Kidney (tissue), 14 donors: ENCODE results near the gene CDH13. TPM values are rescaled to one million over a fixed set of nuclear protein-coding genes. Genes with fewer than 3 reads are reported as not detected.

Experiments
- DNase-seq, 5 donors: peaks; one replicate each; pipeline ENCODE4 v3.0.0-alpha.2; 2013 to 2020
- FAIRE-seq: peaks from 2 replicates; lab custom pipeline; 2012; peaks lifted over from hg19 to GRCh38; lab: Jason Lieb, UNC
- H3K27ac ChIP-seq, 2 donors: one replicate each; pipeline ENCODE4 v1.7.0; 2013; ENCODE audit warnings: low read depth in 2 of 2, low read length in 2 of 2, inconsistent platforms in 1 of 2
- H3K27me3 ChIP-seq: one replicate; pipeline ENCODE4 v1.7.1; 2013; ENCODE audit warnings: low read length, inconsistent platforms; ENCODE audit not compliant: control insufficient read depth, insufficient read depth
- H3K36me3 ChIP-seq, 3 donors: one replicate each; pipeline versions ENCODE4 v1.7.0 to v1.7.1; 2013; ENCODE audit warnings: low read length in 3 of 3, control low read depth in 1 of 3, inconsistent platforms in 1 of 3; ENCODE audit not compliant: insufficient read depth in 3 of 3, control insufficient read depth in 2 of 3
- H3K4me1 ChIP-seq, 3 donors: one replicate each; pipeline versions ENCODE4 v1.7.0 to v1.7.1; 2013; ENCODE audit warnings: low read length in 3 of 3, inconsistent platforms in 1 of 3, low read depth in 1 of 3; ENCODE audit not compliant: control insufficient read depth in 2 of 3, insufficient read depth in 2 of 3
- H3K4me3 ChIP-seq, 3 donors: one replicate each; pipeline versions ENCODE4 v1.7.0 to v1.8.1; 2013; ENCODE audit warnings: low read length in 3 of 3, control low read depth in 1 of 3, inconsistent platforms in 1 of 3
- H3K9ac ChIP-seq, 3 donors: one replicate each; pipeline versions ENCODE4 v1.7.0 to v1.7.1; 2013; ENCODE audit warnings: low read length in 3 of 3, control low read depth in 1 of 3, inconsistent platforms in 1 of 3
- H3K9me3 ChIP-seq, 3 donors: one replicate each; pipeline versions ENCODE4 v1.7.0 to v1.7.1; 2013; ENCODE audit warnings: low read length in 3 of 3, control low read depth in 1 of 3, inconsistent platforms in 1 of 3; ENCODE audit not compliant: control insufficient read depth in 2 of 3, insufficient read depth in 1 of 3
- intact Hi-C: fragments of 100-400 bp; cut with DNase I; formaldehyde crosslinking; loops from one replicate; pipeline ENCODE4 v1.11.1; 2022
- polyA plus RNA-seq: library from polyadenylated mRNA; stranded (reverse); fragments of 350-450 nt; fragmentation: Illumina TruSeq; extraction: RNeasy Lipid Tissue Mini Kit (QIAGEN cat#74804); gene quantifications from one replicate; pipeline ENCODE4 v1.2.3, GENCODE V29; 2014; ENCODE audit warnings: low read depth, low replicate concordance; ENCODE audit not compliant: insufficient read depth
- total RNA-seq: library from RNA; stranded (reverse); fragmentation: NEBNext Ultra II Directional; extraction: Animal tissue kit (Norgen Biotek cat#: 25700); gene quantifications from one replicate; pipeline ENCODE4 v1.2.1, GENCODE V29; 2021
- TF ChIP-seq, protein P1 (sequence below): IDR thresholded peaks from 3 replicates; pipeline ENCODE4 v1.5.1; 2012; ENCODE audit warnings: mild to moderate bottlenecking, moderate library complexity, borderline replicate concordance; ENCODE audit not compliant: insufficient read depth; ENCODE audit errors: extremely low read depth
- donor health status: control.
- donor health status: control.
- donor health status: control.
- donor health status: control.
- donor health status: control.
- donor health status: DM: yes; HTN: yes; CAD: no.
- donor health status: Normal renal cell carcinoma (clear cell type).

The CDH13 gene
- total and polyA plus RNA-seq, 2 donors from 2014 or later = 4.8 to 13.8 TPM

DNA sequence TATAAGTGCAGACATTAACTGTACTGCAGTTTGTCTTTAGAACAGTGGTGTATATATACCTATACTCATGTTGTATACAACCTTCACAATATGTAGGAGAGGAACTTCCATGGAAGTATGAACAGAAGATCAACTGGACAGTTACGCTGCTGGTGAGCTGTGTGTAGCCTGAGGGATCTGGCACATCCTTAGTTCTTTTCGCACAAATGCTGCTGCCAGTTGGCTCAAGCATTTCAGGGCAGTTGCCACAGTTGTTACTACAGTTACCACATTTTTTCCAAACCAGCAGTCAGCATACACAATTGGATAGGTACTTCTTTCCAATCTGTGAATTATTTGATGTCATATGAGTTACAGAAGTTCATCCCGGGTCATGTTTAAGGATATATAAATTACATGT, 641.4 kb downstream of the CDH13 start:
- H3K27me3 ChIP-seq = no peaks in the 10 kb centered on the region
- H3K4me3 ChIP-seq = no peak overlapping the region
- DNase-seq (no peak), FAIRE-seq (no peak)
- intact Hi-C loops = no loop called here
- no peak overlapping the region for H3K9ac ChIP-seq
- H3K9me3 ChIP-seq = no peaks in the 10 kb centered on the region
- no peaks in the 10 kb centered on the region for H3K36me3 ChIP-seq
- no peak overlapping the region for H3K27ac ChIP-seq
- no peaks in the 10 kb centered on the region for H3K4me1 ChIP-seq
- TF ChIP-seq, protein P1, sequence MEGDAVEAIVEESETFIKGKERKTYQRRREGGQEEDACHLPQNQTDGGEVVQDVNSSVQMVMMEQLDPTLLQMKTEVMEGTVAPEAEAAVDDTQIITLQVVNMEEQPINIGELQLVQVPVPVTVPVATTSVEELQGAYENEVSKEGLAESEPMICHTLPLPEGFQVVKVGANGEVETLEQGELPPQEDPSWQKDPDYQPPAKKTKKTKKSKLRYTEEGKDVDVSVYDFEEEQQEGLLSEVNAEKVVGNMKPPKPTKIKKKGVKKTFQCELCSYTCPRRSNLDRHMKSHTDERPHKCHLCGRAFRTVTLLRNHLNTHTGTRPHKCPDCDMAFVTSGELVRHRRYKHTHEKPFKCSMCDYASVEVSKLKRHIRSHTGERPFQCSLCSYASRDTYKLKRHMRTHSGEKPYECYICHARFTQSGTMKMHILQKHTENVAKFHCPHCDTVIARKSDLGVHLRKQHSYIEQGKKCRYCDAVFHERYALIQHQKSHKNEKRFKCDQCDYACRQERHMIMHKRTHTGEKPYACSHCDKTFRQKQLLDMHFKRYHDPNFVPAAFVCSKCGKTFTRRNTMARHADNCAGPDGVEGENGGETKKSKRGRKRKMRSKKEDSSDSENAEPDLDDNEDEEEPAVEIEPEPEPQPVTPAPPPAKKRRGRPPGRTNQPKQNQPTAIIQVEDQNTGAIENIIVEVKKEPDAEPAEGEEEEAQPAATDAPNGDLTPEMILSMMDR = no peak

DNA sequence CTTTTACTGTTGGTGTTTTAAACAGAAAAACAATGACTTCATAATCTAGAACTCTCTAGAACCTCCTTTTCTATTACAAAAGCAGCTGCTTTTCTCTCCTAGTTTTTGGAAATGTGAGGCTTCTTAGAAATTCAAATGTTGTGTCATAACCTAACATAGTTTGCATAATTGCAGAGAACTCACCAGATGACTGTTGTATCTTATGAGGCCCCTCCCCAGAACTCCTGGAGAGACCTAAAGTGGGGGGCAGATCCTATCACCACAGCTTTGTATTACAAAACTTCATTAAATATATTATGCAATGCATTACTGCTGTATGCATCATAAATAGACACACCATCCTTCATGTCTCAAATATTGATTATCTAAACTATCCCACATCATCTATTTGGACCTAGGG, 642.3 kb downstream of the CDH13 start:
- no peaks in the 10 kb centered on the region for H3K27me3 ChIP-seq
- no peaks in the 10 kb centered on the region for H3K36me3 ChIP-seq
- H3K9me3 ChIP-seq = no peaks in the 10 kb centered on the region
- no peaks in the 10 kb centered on the region for H3K4me1 ChIP-seq
- H3K4me3 ChIP-seq = no peak overlapping the region
- H3K9ac ChIP-seq = no peak overlapping the region
- no peak for FAIRE-seq
- no peak for DNase-seq
- TF ChIP-seq, protein P1 = no peak
- intact Hi-C loops = no loop called here
- H3K27ac ChIP-seq = no peak overlapping the region

DNA sequence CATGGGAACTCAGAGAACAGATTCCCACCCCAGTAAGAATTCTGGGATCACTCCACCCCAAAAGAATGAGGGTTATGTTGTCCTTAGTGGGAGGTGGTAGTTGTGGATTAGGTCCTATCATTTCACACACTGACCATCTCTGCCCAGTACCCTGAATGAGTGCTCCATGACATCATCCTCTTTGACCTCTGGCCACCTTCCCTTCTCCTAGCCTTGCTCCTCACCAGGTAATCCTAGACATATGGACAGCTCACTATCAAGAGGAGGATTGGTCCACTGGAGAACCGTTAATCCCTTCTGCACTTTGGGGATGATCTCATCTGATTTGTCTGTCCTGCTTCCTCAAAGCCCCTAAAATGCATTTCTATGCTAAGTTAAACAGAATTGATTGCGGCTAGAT, 642.8 kb downstream of the CDH13 start:
- Histone ChIP-seq H3K4me3 (no peak overlapping the region), H3K9me3 (no peaks in the 10 kb centered on the region), H3K27me3 (no peaks in the 10 kb centered on the region), H3K27ac (no peak overlapping the region), H3K4me1 (no peaks in the 10 kb centered on the region), H3K36me3 (no peaks in the 10 kb centered on the region), H3K9ac (no peak overlapping the region)
- DNase-seq (no peak), FAIRE-seq (no peak)
- intact Hi-C loops = no loop called here
- TF ChIP-seq, protein P1 = no peak

DNA sequence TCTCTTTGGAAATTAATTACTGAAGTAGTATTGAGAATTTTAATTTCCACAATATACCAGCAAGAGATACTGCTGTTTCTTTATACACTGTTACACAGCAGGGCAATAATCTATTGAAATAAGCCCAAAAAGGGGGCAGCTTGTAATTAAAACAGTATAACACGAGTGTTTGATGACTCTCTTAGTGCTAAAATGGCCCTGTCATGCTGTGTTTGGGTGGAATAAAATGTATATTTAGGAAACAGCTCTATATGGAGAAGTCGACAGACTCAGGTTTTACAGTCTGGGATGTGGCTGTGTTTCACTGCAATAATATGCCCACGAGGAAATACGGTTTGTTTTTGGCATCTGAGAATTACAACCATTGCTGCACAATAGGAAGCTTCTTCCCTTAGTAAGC, 643.3 kb downstream of the CDH13 start:
- FAIRE-seq = no peak
- H3K27ac ChIP-seq = no peak overlapping the region
- DNase-seq = no peak
- TF ChIP-seq, protein P1 = no peak
- H3K4me1 ChIP-seq = no peaks in the 10 kb centered on the region
- no peaks in the 10 kb centered on the region for H3K9me3 ChIP-seq
- no peaks in the 10 kb centered on the region for H3K27me3 ChIP-seq
- H3K9ac ChIP-seq = no peak overlapping the region
- intact Hi-C loops = no loop called here
- H3K36me3 ChIP-seq = no peaks in the 10 kb centered on the region
- H3K4me3 ChIP-seq = no peak overlapping the region
